DND-41 (cell line): ENCODE measurements around the gene LAD1.

Experiments used
- ATAC-seq: fragments of 200-7000 bp; cut with Tn5 transposase; 3 replicates; pipeline ENCODE4 v1.9.1; 2021; ENCODE audit warnings: low read depth; ENCODE audit not compliant: insufficient read depth
- DNase-seq: peaks from one replicate; pipeline ENCODE4 v3.0.0-alpha.2; 2020
- H2AFZ ChIP-seq: 2 replicates; pipeline ENCODE4 v1.6.0; 2012; ENCODE audit warnings: low read depth, low read length
- H3K27ac ChIP-seq: 2 replicates; pipeline ENCODE4 v1.5.1; 2012; ENCODE audit warnings: low read length, inconsistent platforms
- H3K27me3 ChIP-seq: fragments of 200-600 bp; sonication (generic); 2 replicates; pipeline ENCODE4 v1.6.0; 2012; ENCODE audit warnings: low read length, mild to moderate bottlenecking, inconsistent platforms; ENCODE audit not compliant: insufficient read depth, poor library complexity
- H3K36me3 ChIP-seq: 2 replicates; pipeline ENCODE4 v1.5.1; 2012; ENCODE audit warnings: low read length, inconsistent platforms; ENCODE audit not compliant: insufficient read depth
- H3K4me1 ChIP-seq: 2 replicates; pipeline ENCODE4 v1.5.1; 2012; ENCODE audit warnings: mild to moderate bottlenecking, low read length; ENCODE audit not compliant: insufficient read depth
- H3K4me2 ChIP-seq: 2 replicates; pipeline ENCODE4 v1.6.0; 2012; ENCODE audit warnings: mild to moderate bottlenecking, moderate library complexity, low read length, inconsistent platforms; ENCODE audit not compliant: insufficient read depth
- H3K4me3 ChIP-seq, 2 experiments: fragments of 200-600 bp in 1 of 2; shearing (Covaris generic) in 1 of 2; 2 replicates each; pipeline ENCODE4 v1.5.1; 2012 to 2016; ENCODE audit warnings: inconsistent platforms in 2 of 2, low read length in 2 of 2, mild to moderate bottlenecking in 2 of 2, low read depth in 1 of 2, moderate library complexity in 1 of 2
- H3K79me2 ChIP-seq: 2 replicates; pipeline ENCODE4 v1.6.0; 2012; ENCODE audit warnings: low read length, inconsistent platforms; ENCODE audit not compliant: insufficient read depth
- H3K9ac ChIP-seq: 2 replicates; pipeline ENCODE4 v1.6.0; 2012; ENCODE audit warnings: low read depth, mild to moderate bottlenecking, inconsistent platforms, low read length, moderate library complexity
- H3K9me3 ChIP-seq: 2 replicates; pipeline ENCODE4 v1.5.1; 2012; ENCODE audit warnings: low read length, moderate library complexity, mild to moderate bottlenecking, inconsistent platforms; ENCODE audit not compliant: insufficient read depth, severe bottlenecking
- H4K20me1 ChIP-seq: 2 replicates; pipeline ENCODE4 v1.6.0; 2012; ENCODE audit warnings: low read length; ENCODE audit not compliant: insufficient read depth
- EZH2 ChIP-seq: IDR thresholded peaks from 3 replicates; pipeline ENCODE4 v1.6.1; 2012; ENCODE audit warnings: borderline replicate concordance, low read depth, mild to moderate bottlenecking, moderate library complexity, low read length, inconsistent platforms; ENCODE audit not compliant: severe bottlenecking
- TF ChIP-seq, protein P1 (sequence below): IDR thresholded peaks from 2 replicates; pipeline ENCODE4 v1.5.1; 2012; ENCODE audit warnings: borderline replicate concordance, low read length, moderate library complexity, mild to moderate bottlenecking; ENCODE audit not compliant: poor library complexity, severe bottlenecking; ENCODE audit errors: extremely low read depth

The LAD1 gene

DNA sequence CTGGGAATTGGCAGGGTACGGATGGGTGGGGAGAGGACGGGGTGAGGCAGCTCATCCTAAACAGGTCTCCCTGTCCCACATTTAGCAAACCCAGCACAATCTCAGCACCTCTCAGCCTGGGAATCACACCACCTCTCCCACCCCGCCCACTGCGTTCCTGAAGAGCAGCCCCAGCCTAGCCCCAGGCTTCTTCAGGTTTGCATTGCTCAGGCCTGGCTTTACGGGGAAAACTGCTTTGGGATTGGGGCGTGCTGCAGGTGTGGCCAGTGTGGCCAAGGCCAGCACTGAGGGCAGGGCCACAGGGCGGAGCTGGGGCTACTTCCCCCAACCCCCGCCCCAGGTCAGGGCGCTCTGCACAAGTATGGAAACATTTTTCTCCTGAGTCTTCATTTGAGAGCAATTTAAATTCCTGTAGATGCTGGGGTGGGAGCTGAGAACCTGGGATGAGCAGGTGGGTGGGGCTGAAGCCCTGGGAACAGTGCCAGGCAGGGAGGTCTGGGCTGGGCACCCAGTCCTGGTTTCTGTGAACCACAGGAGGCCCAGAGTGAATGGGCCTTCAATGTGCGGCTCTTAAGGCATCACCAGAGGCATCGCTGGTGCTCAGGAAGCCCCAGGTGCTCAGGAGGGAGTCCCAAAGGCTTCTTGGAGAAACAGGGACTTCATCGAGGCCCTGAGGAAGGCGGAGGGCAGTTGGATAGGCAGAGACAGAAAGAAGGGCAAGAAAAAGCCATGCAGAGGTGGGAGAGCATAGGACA is 45.8 kb downstream of the LAD1 start:
- Histone ChIP-seq H3K36me3 (no peaks in the 10 kb centered on the region), H3K4me3 (no peak overlapping the region), H3K27me3 (no peaks in the 10 kb centered on the region), H3K9me3 (no peaks in the 10 kb centered on the region), H2AFZ (no peak overlapping the region), H3K79me2 (no peaks in the 10 kb centered on the region), H3K4me2 (no peak overlapping the region), H3K9ac (no peak overlapping the region), H3K4me1 (no peaks in the 10 kb centered on the region), H4K20me1 (no peaks in the 10 kb centered on the region), H3K27ac (no peak overlapping the region)
- TF ChIP-seq, protein P1, sequence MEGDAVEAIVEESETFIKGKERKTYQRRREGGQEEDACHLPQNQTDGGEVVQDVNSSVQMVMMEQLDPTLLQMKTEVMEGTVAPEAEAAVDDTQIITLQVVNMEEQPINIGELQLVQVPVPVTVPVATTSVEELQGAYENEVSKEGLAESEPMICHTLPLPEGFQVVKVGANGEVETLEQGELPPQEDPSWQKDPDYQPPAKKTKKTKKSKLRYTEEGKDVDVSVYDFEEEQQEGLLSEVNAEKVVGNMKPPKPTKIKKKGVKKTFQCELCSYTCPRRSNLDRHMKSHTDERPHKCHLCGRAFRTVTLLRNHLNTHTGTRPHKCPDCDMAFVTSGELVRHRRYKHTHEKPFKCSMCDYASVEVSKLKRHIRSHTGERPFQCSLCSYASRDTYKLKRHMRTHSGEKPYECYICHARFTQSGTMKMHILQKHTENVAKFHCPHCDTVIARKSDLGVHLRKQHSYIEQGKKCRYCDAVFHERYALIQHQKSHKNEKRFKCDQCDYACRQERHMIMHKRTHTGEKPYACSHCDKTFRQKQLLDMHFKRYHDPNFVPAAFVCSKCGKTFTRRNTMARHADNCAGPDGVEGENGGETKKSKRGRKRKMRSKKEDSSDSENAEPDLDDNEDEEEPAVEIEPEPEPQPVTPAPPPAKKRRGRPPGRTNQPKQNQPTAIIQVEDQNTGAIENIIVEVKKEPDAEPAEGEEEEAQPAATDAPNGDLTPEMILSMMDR = no peak
- no peak for TF ChIP-seq EZH2
- ATAC-seq = no peak
- DNase-seq = no peak

DNA sequence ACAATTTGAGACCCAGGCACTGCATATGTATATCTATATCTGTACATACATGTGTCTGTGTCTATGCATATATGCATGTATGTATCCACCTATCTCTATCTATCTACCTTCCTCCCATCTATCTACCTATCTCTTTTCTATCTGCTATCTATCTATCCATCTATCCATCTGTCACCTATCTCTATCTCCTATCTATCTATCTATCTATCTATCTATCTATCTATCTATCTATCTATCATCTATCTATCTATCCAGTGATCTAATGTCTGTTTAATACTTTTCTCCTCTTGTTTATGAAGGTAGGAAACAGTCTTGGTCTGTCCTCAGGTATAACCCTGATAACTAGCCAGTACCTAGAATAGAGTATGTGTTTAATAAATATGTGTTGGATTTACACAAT is 47.5 kb downstream of the LAD1 start:
- Histone ChIP-seq H3K9me3 (no peaks in the 10 kb centered on the region), H3K36me3 (no peaks in the 10 kb centered on the region), H4K20me1 (no peaks in the 10 kb centered on the region), H3K9ac (no peak overlapping the region), H3K27me3 (no peaks in the 10 kb centered on the region), H3K4me1 (no peaks in the 10 kb centered on the region), H3K79me2 (no peaks in the 10 kb centered on the region), H3K27ac (no peak overlapping the region), H3K4me2 (no peak overlapping the region), H3K4me3 (no peak overlapping the region), H2AFZ (no peak overlapping the region)
- TF ChIP-seq, protein P1 = no peak
- no peak for TF ChIP-seq EZH2
- DNase-seq (no peak), ATAC-seq (no peak)

DNA sequence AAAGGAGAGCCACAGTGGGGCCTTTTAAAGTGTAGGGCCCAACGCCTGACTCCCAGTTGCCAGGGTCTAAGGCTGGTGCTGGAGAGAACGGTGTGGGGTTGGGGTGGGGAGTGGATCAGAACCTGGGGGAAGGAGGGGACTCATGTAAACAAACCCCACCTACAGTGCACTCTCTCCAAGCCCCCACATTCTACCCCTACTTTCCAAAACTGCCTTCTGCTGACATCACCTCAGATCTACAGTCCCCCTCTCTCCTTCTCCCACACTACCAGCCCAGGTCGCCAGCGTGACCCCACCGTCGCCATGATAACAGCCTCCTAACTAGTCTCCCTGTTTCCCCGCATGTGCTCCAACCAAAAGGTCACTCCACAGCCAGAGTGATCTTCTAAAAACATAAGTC is 48.2 kb downstream of the LAD1 start:
- no peak for TF ChIP-seq EZH2
- TF ChIP-seq, protein P1 = no peak
- Histone ChIP-seq H3K36me3 (no peaks in the 10 kb centered on the region), H3K27ac (no peak overlapping the region), H3K4me1 (no peaks in the 10 kb centered on the region), H3K27me3 (no peaks in the 10 kb centered on the region), H2AFZ (no peak overlapping the region), H4K20me1 (no peaks in the 10 kb centered on the region), H3K4me3 (no peak overlapping the region), H3K9ac (no peak overlapping the region), H3K9me3 (no peaks in the 10 kb centered on the region), H3K4me2 (no peak overlapping the region), H3K79me2 (no peaks in the 10 kb centered on the region)
- ATAC-seq (no peak), DNase-seq (no peak)
